ENCODE data around the gene UBL4A.

UBL4A gene

GRCh38 chrX:154466036-154466435 lies 20.4 kb downstream of the UBL4A start:
- in situ Hi-C loops (cut with MboI; ENCODE audit: low sequenced_read_pairs) = no loop called here

- in situ Hi-C loops (cut with MboI; ENCODE audit: low sequenced_read_pairs) = no loop called here
These were observed 20.8 kb downstream of the UBL4A start for GRCh38 chrX:154465601-154466000.

- in situ Hi-C loops (cut with MboI; ENCODE audit: low sequenced_read_pairs) = no loop called here
These were observed 21.5 kb downstream of the UBL4A start for GRCh38 chrX:154464806-154465365.

GRCh38 chrX:154463611-154464220 lies 22.7 kb downstream of the UBL4A start:
- in situ Hi-C loops (cut with MboI; ENCODE audit: low sequenced_read_pairs) = no loop called here

DNA sequence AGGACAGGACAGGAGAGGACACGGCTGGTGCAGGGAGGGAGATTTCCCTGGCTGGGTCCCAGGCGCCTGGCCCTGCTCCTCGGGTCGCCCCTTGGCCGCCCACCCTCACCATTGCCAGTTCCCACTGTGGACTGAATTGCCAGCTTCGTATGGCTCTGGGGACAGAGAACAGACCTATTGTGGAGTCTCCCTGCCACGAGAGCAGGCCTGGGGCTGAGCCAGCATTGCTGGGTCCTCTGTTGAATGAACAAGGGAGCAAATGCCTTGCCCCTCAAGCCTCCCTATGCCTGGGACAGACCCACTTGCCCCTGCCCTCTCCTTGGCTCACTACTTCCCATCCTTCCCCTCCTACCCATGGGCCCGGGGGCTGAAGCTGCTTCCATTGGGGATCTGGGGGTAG lies 24.0 kb downstream of the UBL4A start:
- in situ Hi-C loops (cut with MboI; ENCODE audit: low sequenced_read_pairs) = no loop called here

GRCh38 chrX:154460326-154460725 lies 26.1 kb downstream of the UBL4A start:
- in situ Hi-C loops (cut with MboI; ENCODE audit: low sequenced_read_pairs) = no loop called here

- in situ Hi-C loops (cut with MboI; ENCODE audit: low sequenced_read_pairs) = no loop called here
These were observed 26.6 kb downstream of the UBL4A start for GRCh38 chrX:154459832-154460231.

DNA sequence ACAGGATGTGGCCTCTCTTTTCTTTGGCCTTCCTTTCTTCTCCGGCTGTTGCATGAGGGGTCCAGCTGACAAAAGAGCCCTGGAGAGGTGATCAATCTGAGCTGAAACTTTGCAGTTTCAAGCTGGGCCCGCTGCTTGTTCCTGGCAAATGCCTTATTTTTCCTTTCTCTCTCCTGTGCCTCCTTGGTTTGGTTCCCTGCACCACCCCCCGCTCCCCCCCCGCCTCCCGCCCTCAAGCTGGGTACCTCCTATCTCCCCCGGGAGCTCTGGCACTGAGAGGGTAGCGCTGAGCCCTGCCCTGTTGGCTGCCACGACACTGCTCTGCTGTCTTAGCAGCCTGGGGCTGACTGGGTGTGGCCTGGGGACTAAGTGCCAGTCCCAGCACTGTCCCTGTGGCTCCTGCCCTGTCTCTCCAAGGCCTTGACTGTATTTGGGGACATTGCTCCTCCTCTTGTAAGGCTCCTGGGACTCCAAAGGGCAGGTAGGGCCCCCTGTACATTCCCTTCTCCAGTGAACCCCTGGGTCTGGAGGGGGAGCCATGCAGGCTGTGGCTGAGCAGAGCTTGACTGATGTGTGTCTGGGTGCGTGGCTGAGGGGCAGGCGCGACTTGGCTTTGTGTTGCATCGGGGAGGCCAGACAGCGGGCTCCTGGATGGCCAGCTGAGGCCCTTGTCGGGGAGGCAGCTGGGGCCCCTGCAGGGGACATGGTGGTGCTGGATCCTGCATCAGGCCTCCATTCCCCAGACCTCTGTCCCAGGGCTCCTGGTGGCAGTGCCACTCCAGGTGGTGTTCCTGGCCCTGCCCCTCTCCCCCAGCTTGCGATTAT lies 27.2 kb downstream of the UBL4A start:
- in situ Hi-C loops (cut with MboI; ENCODE audit: low sequenced_read_pairs) = no loop called here

DNA sequence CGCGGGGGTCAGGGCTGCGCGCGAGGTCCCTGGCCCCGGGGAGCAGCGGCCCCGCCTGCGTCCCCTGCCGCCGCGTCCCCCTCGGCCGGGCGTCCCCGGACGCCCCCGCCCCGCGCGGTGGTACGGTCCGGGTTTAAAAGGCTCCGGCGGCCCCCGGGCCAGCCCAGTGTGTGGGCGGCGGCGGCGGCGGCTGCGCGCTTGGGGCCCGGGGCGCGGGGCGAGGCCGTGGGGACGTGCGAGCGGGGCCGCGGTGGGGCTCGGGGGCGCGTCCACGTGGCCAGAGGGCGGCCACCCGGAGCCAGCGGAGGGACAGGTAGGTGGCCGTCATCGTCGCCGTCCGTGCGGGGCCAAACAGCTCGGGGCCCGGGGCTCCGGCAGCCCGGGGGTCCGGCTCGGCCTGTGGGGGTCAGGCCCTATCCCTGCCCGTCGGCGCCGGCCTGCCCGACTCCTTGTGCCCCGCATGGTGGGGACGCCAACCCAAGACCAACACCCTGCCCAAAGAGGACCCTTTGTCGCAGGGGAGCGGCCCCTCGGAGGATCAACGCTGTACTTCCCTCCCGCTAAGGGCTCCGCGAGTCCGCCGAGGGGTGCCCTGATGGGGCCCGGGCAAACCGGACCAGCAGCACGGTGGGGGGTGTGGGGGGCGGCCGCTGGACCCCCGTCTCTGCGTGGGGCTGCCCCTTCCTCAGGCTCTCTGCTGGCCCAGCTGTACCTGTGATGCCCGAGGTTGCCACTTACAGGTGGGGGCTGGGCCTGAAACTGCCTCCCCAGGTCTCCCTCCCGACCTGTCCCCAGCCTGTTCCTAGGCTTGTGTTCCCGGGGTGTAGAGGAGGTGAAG lies 28.1 kb downstream of the UBL4A start, which contains the start of gene PLXNA3:
Gene PLXNA3, plus strand, starts transcription at position 166 of the 838 bp plus-strand sequence. CDS start 1,903 bp downstream, outside the sequence.
- in situ Hi-C loops (cut with MboI; ENCODE audit: low sequenced_read_pairs) = no loop called here

DNA sequence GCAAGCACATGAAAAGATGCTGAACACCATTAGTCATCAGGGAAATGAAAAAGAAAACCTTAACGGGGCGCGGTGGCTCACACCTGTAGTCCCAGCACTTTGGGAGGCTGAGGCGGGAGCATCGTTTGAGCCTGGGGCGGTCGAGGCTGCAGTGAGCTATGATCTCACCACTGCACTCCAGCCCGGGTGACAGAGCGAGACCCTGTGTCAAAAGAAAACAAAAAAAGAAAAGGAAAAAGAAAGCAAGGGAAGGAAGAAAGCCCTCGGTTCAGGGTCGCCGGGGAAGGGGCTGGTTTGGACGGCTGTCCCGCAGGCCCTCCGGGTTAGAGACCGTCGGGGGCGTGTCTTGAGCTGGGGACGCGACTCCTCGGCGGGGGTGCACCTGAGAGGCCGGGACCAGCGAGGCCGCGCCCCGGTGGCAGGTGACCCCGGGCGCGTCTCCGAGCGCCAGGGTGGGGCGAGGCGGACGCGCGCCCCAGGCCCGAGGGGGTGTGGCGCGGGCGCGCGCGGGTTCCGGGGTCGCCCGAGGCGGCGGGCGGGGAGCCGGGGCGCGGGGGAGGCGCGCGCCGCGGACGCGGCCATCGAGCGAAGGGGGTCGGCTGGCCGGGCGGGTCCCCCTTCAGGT lies 28.8 kb downstream of the UBL4A start:
- in situ Hi-C loops (cut with MboI; ENCODE audit: low sequenced_read_pairs) = no loop called here

- in situ Hi-C loops (cut with MboI; ENCODE audit: low sequenced_read_pairs) = no loop called here
These were observed 33.6 kb downstream of the UBL4A start for GRCh38 chrX:154452823-154453222.

GRCh38 chrX:154450312-154450711 lies 36.1 kb downstream of the UBL4A start:
- in situ Hi-C loops (cut with MboI; ENCODE audit: low sequenced_read_pairs) = no loop called here

DNA sequence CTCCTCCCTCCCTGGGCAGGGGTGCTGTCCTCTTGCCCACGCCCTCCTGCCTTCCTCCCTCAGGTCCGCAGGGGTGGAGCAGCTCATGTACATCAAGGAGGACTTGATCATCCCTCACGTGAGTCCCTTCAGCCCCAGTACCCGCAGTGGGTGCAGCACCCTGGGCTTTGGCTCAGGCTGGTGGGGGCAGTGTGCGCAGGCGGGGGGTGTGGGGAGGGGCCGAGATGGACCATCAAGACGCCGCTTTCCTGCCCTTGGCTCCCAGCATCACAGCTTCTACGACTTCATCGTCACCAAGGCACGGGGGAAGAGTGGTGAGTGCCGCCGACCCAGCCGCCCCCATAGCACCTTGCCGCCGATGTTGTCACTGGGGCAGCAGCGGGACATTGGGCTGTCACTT lies 36.8 kb downstream of the UBL4A start:
- in situ Hi-C loops (cut with MboI; ENCODE audit: low sequenced_read_pairs) = no loop called here

GRCh38 chrX:154448484-154448883 lies 37.9 kb downstream of the UBL4A start:
- in situ Hi-C loops (cut with MboI; ENCODE audit: low sequenced_read_pairs) = no loop called here

- in situ Hi-C loops (cut with MboI; ENCODE audit: low sequenced_read_pairs) = no loop called here
These were observed 40.0 kb downstream of the UBL4A start for GRCh38 chrX:154446430-154446829.

- in situ Hi-C loops (cut with MboI; ENCODE audit: low sequenced_read_pairs) = no loop called here
These were observed 40.6 kb downstream of the UBL4A start for GRCh38 chrX:154445776-154446175.

DNA sequence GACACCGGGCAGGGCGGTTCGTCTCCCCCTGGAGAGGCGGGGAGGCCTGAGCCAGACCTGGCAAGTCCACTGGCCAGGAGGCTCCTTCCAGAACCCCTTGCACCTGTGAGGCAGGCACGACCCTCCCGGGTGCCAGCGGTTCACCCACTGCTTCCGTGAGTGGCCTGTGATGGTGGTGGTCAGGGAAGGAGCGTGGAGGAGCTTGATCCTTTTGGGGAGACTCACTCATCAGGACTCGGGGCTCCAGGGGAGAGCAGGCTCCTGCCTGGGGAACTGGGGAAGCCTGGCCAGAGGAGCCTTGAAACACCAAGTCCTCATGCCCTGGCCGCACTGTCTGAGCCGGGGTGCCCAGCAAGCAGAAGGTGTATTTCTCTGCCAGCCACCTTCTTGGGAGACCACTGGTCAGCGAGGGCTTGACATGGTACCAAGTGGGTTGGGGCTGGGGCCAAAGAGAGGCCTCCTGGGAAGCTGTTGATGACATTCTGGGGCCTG lies 41.6 kb downstream of the UBL4A start:
- in situ Hi-C loops (cut with MboI; ENCODE audit: low sequenced_read_pairs) = no loop called here

DNA sequence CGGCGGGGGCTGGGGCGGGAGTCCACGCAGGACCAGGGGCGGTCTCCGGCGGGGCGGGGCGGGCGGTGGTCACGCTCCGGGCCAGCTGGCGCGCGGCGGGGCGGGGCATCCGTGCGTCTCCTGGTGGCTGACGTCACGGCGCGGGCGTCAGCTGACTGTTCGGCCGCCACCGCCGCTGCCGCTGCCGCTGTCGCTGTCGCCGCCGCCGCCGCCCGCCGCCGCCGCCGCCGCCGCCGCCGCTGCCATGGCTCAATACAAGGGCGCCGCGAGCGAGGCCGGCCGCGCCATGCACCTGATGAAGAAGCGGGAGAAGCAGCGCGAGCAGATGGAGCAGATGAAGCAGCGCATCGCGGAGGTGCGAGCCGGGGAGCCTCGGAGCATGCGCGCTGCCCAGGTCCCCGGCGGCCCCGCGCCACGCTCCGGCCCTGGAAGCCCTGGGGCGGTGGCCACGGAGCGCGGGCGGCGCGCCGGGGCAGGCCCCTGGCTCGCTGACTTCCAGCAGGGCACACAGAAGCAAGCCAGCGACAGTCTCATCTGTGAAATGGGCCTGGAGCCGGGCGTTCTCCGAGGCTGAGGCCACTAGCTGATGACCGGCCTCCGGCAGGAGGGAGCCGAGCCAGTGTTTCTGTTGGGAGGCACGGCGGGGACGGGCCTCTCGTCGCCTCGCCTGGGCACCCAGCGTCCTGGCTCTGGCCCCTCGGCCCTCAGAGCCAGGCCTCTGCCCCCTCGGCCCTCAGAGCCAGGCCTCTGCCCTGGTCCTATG lies 42.2 kb downstream of the UBL4A start, which contains the start of gene FAM50A:
Gene FAM50A, plus strand, starts transcription at position 150 of the 763 bp plus-strand sequence. Its CDS starts 95 bp downstream, at position 245.
- in situ Hi-C loops (cut with MboI; ENCODE audit: low sequenced_read_pairs) = no loop called here

GRCh38 chrX:154443479-154443910 lies 42.9 kb downstream of the UBL4A start:
- in situ Hi-C loops (cut with MboI; ENCODE audit: low sequenced_read_pairs) = no loop called here
